ENCODE results near the gene VAT1L. TPM values are rescaled to one million over a fixed set of nuclear protein-coding genes. Genes with fewer than 3 reads are reported as not detected.

The VAT1L gene
- total RNA-seq, 3 donors from 2014 or later: 0.08 to 0.22 (median 0.11) TPM

DNA sequence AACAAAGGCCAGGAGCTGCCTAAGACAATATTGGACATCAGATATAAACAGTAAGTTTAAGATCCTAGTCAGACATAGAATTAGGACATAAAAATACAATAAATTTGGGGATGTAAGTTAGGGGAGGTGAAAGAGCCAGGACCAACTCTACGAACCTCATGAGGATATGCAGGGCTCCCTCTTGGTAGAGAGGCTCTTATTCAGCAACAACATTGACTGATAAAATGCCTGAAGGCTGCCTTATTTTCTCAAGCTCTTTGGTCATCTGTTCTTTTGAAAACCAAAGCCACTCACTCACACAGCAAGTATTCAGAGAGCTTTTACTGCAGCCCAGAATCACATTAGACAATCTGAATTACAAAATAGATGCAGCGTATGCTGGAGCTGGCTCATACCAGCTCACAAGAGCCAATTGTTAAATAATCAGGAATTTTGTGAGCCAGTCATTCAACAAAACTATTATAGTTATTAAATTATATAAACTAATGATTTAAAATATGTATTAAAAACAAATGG is 125.4 kb downstream of the VAT1L start:
- H3K27me3 Mint-ChIP-seq (ENCODE audit: low read depth): peaks cover 4% of the 10 kb centered on the region
- H3K9me3 Mint-ChIP-seq: peaks cover 2% of the 10 kb centered on the region
- no peaks in the 10 kb centered on the region for H3K4me1 Mint-ChIP-seq (ENCODE audit: low read depth)
- ATAC-seq (no peak), DNase-seq (no peak)
- H3K4me3 Mint-ChIP-seq: no peak overlapping the region
- H3K36me3 Mint-ChIP-seq (ENCODE audit: insufficient read depth): no peaks in the 10 kb centered on the region

DNA sequence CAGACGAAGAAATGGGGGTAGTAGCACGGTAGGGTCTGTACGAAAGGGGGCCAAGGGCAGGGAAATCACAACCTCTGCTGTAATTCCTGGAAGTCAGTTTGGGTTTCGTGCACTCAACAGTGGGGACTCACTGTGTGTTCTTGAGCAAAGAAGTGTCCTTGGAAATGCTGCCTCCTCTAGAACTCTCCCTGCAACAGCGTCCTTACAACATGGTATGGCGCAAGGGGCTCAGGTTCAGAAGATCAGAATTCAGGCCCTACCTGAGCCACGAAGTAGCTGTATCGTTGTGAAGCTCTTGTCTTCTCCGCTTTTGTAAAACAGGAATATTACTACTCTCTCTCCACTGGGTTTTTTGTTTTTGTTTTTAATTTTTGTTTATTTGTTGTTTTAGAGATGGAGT is 127.7 kb downstream of the VAT1L start:
- ATAC-seq (no peak), DNase-seq (no peak)
- H3K9me3 Mint-ChIP-seq: peaks cover 2% of the 10 kb centered on the region

DNA sequence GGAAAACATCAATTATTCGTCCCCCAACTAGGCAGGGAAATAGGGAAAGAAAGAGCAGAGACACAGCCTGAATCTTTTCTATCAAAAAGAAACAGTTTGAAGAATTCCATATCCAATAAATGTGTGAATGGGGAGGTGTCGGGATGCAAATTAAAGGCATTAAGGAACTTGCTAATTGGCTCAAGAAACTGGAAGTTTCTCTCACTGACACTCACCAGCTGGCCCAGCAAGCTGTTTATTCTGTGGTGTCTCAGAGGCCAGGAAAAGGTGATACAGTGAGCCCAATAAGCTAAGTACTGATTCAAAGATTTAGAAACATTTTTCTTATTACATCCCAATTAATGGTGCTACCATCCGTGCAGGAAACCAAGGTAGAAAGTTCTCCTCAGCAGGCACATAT is 129.6 kb downstream of the VAT1L start:
- DNase-seq (no peak), ATAC-seq (no peak)
- Mint-ChIP-seq H3K4me3 (no peak overlapping the region), H3K9me3 (peaks cover 2% of the 10 kb centered on the region), H3K36me3 (ENCODE audit: insufficient read depth) (no peaks in the 10 kb centered on the region), H3K4me1 (ENCODE audit: low read depth) (no peaks in the 10 kb centered on the region), H3K27me3 (ENCODE audit: low read depth) (peaks cover 8% of the 10 kb centered on the region)

More for the DNA sequence above, 127.7 kb downstream of the VAT1L start:
- no peak overlapping the region for H3K4me3 Mint-ChIP-seq
- H3K27me3 Mint-ChIP-seq (ENCODE audit: low read depth): peaks cover 5% of the 10 kb centered on the region
- no peaks in the 10 kb centered on the region for H3K4me1 Mint-ChIP-seq (ENCODE audit: low read depth)
- H3K36me3 Mint-ChIP-seq (ENCODE audit: insufficient read depth): no peaks in the 10 kb centered on the region

DNA sequence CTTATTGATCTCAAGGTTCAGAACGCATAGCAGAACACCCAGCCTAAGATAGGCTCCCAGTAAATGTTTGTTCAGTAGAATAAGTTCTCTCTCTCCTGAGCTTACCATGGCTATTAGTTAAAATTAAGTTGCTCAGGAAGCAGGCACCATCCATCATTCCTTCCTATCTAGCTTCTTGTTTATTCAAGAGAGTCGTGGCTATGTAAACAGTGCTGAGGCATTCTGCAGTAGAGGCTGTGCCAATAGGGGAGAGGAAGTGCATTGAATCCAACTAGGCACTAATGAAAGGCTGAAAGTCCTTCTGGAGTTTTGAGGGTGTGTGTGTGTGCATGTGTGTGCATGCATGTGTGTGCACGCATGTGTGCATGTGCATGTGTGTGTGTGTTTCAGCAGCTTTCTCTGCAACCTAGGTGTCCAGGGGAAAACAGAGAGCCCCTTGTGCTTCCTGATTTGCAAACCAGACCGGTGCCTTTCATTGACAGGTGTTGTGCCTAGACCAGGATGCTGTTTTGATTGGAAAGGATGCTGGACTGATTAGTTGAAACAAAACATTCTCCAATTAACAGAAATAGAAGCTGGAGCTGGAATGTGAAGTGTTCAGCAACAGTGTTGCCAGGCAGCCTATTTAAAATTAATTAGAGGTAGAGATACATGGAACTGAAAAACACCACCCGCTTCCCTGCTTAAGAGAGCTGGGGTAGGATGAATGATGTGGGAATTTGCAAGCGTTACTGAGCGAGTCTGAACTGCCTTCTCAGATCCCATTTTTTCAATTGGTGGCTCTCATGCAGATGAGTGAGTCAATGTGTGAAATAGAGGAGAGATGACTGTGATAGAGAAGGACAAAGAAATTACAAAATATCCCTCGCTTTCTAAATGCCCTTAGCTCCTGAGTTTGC is 130.7 kb downstream of the VAT1L start:
- H3K27me3 Mint-ChIP-seq (ENCODE audit: low read depth): peaks cover 10% of the 10 kb centered on the region
- no peak for ATAC-seq
- no peak overlapping the region for H3K4me3 Mint-ChIP-seq
- no peak for DNase-seq
- no peaks in the 10 kb centered on the region for H3K9me3 Mint-ChIP-seq
- no peaks in the 10 kb centered on the region for H3K4me1 Mint-ChIP-seq (ENCODE audit: low read depth)
- no peaks in the 10 kb centered on the region for H3K36me3 Mint-ChIP-seq (ENCODE audit: insufficient read depth)

DNA sequence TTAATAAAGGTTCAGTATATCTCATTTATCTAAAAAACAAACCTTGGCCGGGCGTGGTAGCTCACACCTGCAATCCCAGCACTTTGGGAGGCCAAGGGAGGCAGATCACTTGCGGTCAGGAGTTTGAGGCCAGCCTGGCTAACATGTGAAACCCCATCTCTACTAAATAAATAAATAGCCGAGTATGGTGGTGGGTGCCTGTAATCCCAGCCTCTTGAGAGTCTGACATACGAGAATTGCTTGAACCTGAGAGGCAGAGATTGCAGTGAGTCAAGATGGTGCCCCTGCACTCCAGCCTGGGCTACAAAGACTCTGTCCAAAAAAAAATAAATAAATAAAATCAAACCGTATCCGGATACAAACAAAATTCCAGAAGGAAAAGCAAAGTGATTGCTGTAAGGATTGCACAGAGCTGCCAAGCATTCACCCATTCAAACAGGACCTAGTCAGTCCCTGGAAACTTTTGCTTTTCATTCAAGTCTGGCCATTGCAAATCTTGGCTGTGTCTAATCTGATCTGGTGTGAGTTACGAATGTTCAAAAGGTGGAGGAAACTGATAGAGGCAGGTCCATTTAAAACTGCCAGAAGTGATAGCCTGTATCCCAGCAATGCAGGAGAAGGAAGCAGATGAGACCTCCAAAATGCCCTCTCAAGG is 131.5 kb downstream of the VAT1L start:
- peaks cover 14% of the 10 kb centered on the region for H3K27me3 Mint-ChIP-seq (ENCODE audit: low read depth)
- H3K4me3 Mint-ChIP-seq: no peak overlapping the region
- no peaks in the 10 kb centered on the region for H3K4me1 Mint-ChIP-seq (ENCODE audit: low read depth)
- H3K36me3 Mint-ChIP-seq (ENCODE audit: insufficient read depth): no peaks in the 10 kb centered on the region
- H3K9me3 Mint-ChIP-seq: no peaks in the 10 kb centered on the region
- no peak for DNase-seq
- ATAC-seq: no peak

DNA sequence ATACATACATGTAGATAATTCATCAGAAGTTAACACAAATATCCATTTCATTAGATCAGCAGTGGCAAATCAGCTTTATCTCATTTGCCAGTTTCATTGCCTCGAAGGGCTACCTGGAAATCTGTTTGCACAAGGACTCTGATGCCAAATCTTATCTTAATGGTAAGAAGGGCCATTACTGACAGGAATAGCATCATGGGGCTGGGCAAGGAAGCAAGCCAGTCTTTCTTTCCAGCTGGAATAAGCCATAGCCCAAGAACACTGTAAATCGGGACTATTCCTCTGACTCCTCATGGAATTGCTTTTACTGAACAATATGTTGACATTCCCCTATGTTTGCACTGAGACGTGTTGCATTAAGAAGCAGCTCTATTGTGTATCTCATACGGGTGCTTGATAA is 132.6 kb downstream of the VAT1L start:
- DNase-seq (no peak), ATAC-seq (no peak)
- Mint-ChIP-seq H3K36me3 (ENCODE audit: insufficient read depth) (no peaks in the 10 kb centered on the region), H3K9me3 (no peaks in the 10 kb centered on the region), H3K4me1 (ENCODE audit: low read depth) (no peaks in the 10 kb centered on the region), H3K4me3 (no peak overlapping the region), H3K27me3 (ENCODE audit: low read depth) (peaks cover 14% of the 10 kb centered on the region)

DNA sequence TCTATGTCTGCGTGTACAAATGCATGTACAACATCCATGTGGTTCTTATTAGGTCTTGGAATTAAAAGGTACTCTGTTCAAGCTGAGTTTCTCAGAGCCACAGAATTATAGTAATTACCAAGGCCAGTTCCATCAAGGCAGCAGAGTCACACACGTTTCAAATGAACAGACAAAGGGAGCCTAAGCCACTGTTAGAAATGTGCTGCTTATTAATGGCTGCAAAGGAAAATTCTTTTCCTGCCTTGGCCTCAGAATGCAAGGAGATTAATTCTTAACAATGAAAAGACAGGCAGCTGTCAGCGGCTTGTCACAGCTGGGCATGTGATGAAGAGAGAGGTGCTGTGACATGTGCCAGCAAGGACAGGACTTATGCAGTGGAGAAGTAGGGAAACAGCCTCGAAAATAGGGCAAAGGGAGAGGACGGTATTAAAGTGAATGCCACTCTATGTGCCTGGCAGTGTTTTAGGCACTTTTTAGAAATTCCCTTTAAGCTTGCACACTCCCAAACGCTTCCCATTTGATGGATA is 133.9 kb downstream of the VAT1L start:
- Mint-ChIP-seq H3K9me3 (no peaks in the 10 kb centered on the region), H3K4me3 (no peak overlapping the region)
- ATAC-seq: no peak

DNA sequence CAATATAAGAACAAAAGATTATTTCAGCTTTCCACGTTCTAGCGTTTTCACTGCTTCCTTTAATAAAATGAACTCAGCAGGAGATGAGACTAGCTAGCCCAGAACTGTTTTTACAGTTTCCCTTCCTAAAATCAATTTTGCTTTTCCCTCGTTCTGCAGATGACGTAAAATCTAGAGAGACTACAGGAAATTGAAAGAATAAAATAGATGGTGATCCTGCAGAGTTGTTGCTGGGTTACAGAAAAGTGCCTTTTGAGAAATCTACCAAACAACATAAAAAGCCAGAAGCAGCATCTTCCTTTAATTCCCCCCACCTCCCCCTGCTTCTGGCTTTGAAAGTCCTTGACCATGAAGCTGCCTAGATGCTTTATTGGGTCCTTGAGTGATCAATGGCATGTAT is 137.2 kb downstream of the VAT1L start:
- H3K36me3 Mint-ChIP-seq (ENCODE audit: insufficient read depth): no peaks in the 10 kb centered on the region
- peaks cover 11% of the 10 kb centered on the region for H3K27me3 Mint-ChIP-seq (ENCODE audit: low read depth)
- H3K4me1 Mint-ChIP-seq (ENCODE audit: low read depth): no peaks in the 10 kb centered on the region
- no peak for ATAC-seq
- DNase-seq: no peak
- H3K4me3 Mint-ChIP-seq: no peak overlapping the region
- H3K9me3 Mint-ChIP-seq: no peaks in the 10 kb centered on the region

More for the DNA sequence above, 133.9 kb downstream of the VAT1L start:
- no peak for DNase-seq
- no peaks in the 10 kb centered on the region for H3K36me3 Mint-ChIP-seq (ENCODE audit: insufficient read depth)
- H3K27me3 Mint-ChIP-seq (ENCODE audit: low read depth): peaks cover 16% of the 10 kb centered on the region
- no peaks in the 10 kb centered on the region for H3K4me1 Mint-ChIP-seq (ENCODE audit: low read depth)

DNA sequence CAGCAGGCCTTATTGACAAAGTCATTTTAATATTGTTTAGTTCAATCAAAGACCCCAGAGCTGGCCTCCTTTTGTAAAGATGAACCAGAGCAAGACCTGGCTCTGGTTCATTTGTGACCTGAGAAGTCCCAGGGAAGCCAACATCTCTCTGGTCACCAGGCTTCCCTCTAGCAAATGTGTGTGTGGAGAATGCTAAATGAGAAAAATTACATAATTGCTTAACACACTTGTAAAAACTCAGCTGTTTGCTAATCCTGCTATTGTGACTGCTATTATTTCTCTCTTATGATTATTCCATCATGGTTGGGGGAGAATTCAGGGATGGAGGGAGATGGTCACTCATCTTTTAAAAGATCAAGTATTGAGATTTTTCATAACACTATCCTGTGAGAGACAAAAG is 139.7 kb downstream of the VAT1L start:
- Mint-ChIP-seq H3K4me1 (ENCODE audit: low read depth) (no peaks in the 10 kb centered on the region), H3K9me3 (no peaks in the 10 kb centered on the region), H3K4me3 (no peak overlapping the region)

DNA sequence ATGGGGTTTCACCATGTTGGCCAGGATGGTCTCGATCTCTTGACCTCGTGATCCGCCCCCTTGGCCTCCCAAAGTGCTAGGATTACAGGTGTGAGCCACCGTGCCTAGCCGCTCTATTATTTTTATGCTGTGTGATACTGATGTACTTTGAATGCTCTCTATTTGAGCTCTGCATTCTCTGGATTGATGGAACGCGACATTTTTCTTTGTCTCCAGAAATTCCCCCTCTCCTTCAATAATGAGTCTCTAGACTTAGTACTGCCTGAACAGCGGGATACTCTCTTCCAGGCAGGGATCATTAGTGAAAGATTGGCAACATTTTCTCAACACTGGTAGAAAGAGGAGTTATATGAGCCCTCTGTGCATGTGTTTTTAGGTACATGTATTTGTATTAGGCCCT is 140.6 kb downstream of the VAT1L start:
- Mint-ChIP-seq H3K36me3 (ENCODE audit: insufficient read depth) (no peaks in the 10 kb centered on the region), H3K9me3 (no peaks in the 10 kb centered on the region), H3K27me3 (ENCODE audit: low read depth) (peaks cover 11% of the 10 kb centered on the region), H3K4me1 (ENCODE audit: low read depth) (no peaks in the 10 kb centered on the region), H3K4me3 (no peak overlapping the region)
- no peak for ATAC-seq
- DNase-seq: no peak

More for the DNA sequence above, 139.7 kb downstream of the VAT1L start:
- no peak for DNase-seq
- Mint-ChIP-seq H3K27me3 (ENCODE audit: low read depth) (peaks cover 8% of the 10 kb centered on the region), H3K36me3 (ENCODE audit: insufficient read depth) (no peaks in the 10 kb centered on the region)
- ATAC-seq: no peak

DNA sequence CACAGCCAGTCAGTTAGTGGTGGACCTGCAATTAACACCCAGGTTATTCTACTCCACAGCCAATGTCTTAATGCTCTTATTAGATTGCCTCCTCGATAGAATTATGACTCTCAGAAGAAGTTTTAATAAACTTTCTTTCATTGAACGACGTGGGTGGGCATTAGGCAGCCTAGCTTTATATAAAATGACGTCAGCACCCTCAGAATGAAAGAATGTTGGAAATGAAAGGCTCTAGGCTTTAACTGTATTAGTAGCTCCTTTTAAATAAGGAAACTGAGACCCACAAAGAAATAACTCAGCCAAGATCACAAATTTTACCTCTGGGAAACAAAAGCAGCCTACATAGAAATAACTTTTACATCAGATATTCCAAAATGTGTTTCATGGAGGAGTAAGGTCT is 142.7 kb downstream of the VAT1L start:
- no peak for ATAC-seq
- H3K27me3 Mint-ChIP-seq (ENCODE audit: low read depth): peaks cover 12% of the 10 kb centered on the region
- H3K4me1 Mint-ChIP-seq (ENCODE audit: low read depth): no peaks in the 10 kb centered on the region
- H3K4me3 Mint-ChIP-seq: no peak overlapping the region
- H3K9me3 Mint-ChIP-seq: no peaks in the 10 kb centered on the region
- no peaks in the 10 kb centered on the region for H3K36me3 Mint-ChIP-seq (ENCODE audit: insufficient read depth)
- no peak for DNase-seq

DNA sequence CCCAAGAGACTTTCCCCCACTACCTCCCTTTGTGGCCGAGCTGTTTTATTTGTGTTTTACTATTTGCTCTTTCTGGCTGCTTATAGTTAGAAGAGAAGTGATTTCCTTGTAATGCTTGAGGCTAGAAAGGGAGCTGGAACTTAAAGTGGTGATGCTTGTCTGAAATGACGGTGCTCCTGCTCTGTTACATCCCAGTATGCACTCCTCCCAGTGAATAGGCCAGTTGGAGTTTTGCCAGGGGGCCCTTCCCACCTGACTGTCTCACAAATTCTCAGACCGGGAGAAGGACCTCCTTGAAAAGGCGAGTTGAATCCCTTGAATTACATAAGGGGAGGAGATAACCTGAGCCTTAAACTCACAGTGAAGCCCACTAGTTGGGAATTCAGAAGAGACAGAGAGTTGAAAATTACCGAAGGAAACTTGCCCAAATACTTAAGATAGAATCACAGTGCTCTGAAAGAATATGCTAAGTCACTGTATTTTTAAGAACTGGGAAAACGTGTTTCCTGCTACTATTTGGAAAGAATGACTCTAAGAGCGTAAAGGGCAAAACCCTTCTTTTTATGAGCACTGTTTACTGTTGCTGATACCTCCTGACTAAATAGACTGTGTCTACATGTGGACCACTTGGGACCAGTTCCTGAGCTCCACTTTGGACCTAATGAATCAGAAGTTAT is 149.2 kb downstream of the VAT1L start:
- DNase-seq: no peak
- Mint-ChIP-seq H3K9me3 (no peaks in the 10 kb centered on the region), H3K4me3 (no peak overlapping the region), H3K36me3 (ENCODE audit: insufficient read depth) (no peaks in the 10 kb centered on the region), H3K27me3 (ENCODE audit: low read depth) (peaks cover 16% of the 10 kb centered on the region), H3K4me1 (ENCODE audit: low read depth) (no peaks in the 10 kb centered on the region)
- no peak for ATAC-seq

DNA sequence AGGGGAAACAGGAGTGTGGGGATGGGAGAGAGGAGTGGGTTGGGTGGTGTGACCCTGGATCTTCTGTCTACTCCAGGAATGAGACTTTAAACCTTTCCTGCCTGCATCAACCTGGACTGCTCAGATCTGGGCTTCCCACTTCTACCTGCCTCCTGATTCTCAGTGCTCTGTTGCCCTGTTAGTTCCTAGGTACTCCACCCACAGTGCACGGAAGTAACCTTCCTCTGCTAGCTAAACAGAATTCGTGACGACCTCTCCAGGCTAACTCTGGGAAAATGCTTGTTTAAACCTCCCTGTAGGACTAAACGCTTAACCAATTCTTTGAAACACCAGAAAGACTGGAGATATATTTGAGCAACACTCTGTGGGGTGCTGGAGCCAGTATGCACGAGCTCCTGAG is 150.5 kb downstream of the VAT1L start:
- DNase-seq (no peak), ATAC-seq (no peak)
- no peaks in the 10 kb centered on the region for H3K4me1 Mint-ChIP-seq (ENCODE audit: low read depth)
- H3K27me3 Mint-ChIP-seq (ENCODE audit: low read depth): peaks cover 11% of the 10 kb centered on the region
- no peak overlapping the region for H3K4me3 Mint-ChIP-seq
- no peaks in the 10 kb centered on the region for H3K36me3 Mint-ChIP-seq (ENCODE audit: insufficient read depth)
- H3K9me3 Mint-ChIP-seq: no peaks in the 10 kb centered on the region

DNA sequence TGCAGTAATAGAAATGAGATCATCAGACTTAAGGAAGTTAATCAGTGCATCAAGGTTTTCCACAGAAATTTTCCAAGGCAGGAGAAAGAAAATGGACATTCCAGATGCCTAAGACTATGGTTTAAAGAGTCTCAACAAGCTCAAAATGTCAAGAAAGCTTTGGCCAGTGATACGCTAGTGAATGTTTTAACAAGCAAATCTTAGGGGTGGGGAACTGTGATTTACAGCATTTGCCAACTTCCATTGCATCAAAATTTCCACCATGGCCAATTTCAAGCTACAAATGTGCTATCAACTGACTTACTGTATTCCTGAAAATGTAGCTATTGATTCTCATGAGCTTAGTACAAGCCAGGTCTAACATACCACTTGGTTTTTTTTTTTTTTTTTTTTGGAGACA is 151.6 kb downstream of the VAT1L start:
- no peaks in the 10 kb centered on the region for H3K36me3 Mint-ChIP-seq (ENCODE audit: insufficient read depth)
- H3K9me3 Mint-ChIP-seq: no peaks in the 10 kb centered on the region
- peaks cover 10% of the 10 kb centered on the region for H3K27me3 Mint-ChIP-seq (ENCODE audit: low read depth)
- H3K4me1 Mint-ChIP-seq (ENCODE audit: low read depth): no peaks in the 10 kb centered on the region
- H3K4me3 Mint-ChIP-seq: no peak overlapping the region
- no peak for DNase-seq
- no peak for ATAC-seq
